H9 (cell line): ENCODE results near the gene PRR36. TPM values are rescaled to one million over a fixed set of nuclear protein-coding genes. Genes with fewer than 3 reads are reported as not detected.

Experiments used
- DNase-seq: peaks from one replicate; pipeline ENCODE4 v3.0.0-alpha.2; 2017
- H2AFZ ChIP-seq: one replicate; pipeline ENCODE4 v1.6.1; 2013; ENCODE audit warnings: mild to moderate bottlenecking, low read length, control low read depth, moderate library complexity
- H2AK5ac ChIP-seq: 2 replicates; pipeline ENCODE4 v1.6.1; 2013; ENCODE audit warnings: low read length, control low read depth, mixed read lengths; ENCODE audit not compliant: insufficient read length
- H2BK120ac ChIP-seq: one replicate; pipeline ENCODE4 v1.6.1; 2013; ENCODE audit warnings: low read depth, mild to moderate bottlenecking, low read length, control low read depth, inconsistent platforms; ENCODE audit not compliant: poor library complexity, severe bottlenecking
- H2BK12ac ChIP-seq: 2 replicates; pipeline ENCODE4 v1.6.1; 2013; ENCODE audit warnings: low read length, control low read depth, mixed read lengths, low read depth; ENCODE audit not compliant: insufficient read length
- H2BK15ac ChIP-seq: 2 replicates; pipeline ENCODE4 v1.6.1; 2013; ENCODE audit warnings: low read depth, low read length, control low read depth
- H2BK20ac ChIP-seq: one replicate; pipeline ENCODE4 v1.6.1; 2013; ENCODE audit warnings: low read depth, mild to moderate bottlenecking, low read length, control low read depth, inconsistent platforms; ENCODE audit not compliant: poor library complexity, severe bottlenecking
- H2BK5ac ChIP-seq: 2 replicates; pipeline ENCODE4 v1.6.1; 2013; ENCODE audit warnings: low read length, control low read depth, mixed read lengths; ENCODE audit not compliant: insufficient read length
- H3K14ac ChIP-seq: 2 replicates; pipeline ENCODE4 v1.6.1; 2013; ENCODE audit warnings: low read length, control low read depth; ENCODE audit not compliant: insufficient read depth
- H3K18ac ChIP-seq: 2 replicates; pipeline ENCODE4 v1.6.1; 2013; ENCODE audit warnings: low read depth, mild to moderate bottlenecking, mixed read lengths, low read length, control low read depth; ENCODE audit not compliant: insufficient read length
- H3K23ac ChIP-seq: 2 replicates; pipeline ENCODE4 v1.6.1; 2013; ENCODE audit warnings: low read length, control low read depth, mixed read lengths, low read depth; ENCODE audit not compliant: insufficient read length
- H3K23me2 ChIP-seq: 2 replicates; pipeline ENCODE4 v1.6.1; 2013; ENCODE audit warnings: low read depth, mild to moderate bottlenecking, mixed read lengths, low read length, control low read depth; ENCODE audit not compliant: insufficient read length, poor library complexity, severe bottlenecking
- H3K27ac ChIP-seq: 2 replicates; pipeline ENCODE4 v1.5.1; 2013; ENCODE audit warnings: low read length, control low read depth, mixed read lengths, low read depth; ENCODE audit not compliant: insufficient read length
- H3K27me3 ChIP-seq: 2 replicates; pipeline ENCODE4 v1.6.1; 2013; ENCODE audit warnings: low read length, control low read depth, inconsistent platforms; ENCODE audit not compliant: insufficient read depth
- H3K4ac ChIP-seq: 2 replicates; pipeline ENCODE4 v1.6.1; 2013; ENCODE audit warnings: low read depth, mild to moderate bottlenecking, control low read depth, inconsistent platforms, low read length, moderate library complexity
- H3K4me1 ChIP-seq: 2 replicates; pipeline ENCODE4 v1.6.1; 2013; ENCODE audit warnings: low read length, control low read depth, inconsistent platforms; ENCODE audit not compliant: insufficient read depth
- H3K4me2 ChIP-seq: 2 replicates; pipeline ENCODE4 v1.6.1; 2013; ENCODE audit warnings: low read length, control low read depth, mixed read lengths; ENCODE audit not compliant: insufficient read length, insufficient read depth
- H3K56ac ChIP-seq: 2 replicates; pipeline ENCODE4 v1.6.1; 2013; ENCODE audit warnings: low read depth, mild to moderate bottlenecking, mixed read lengths, low read length, control low read depth; ENCODE audit not compliant: insufficient read length
- H3K79me1 ChIP-seq: 2 replicates; pipeline ENCODE4 v1.6.1; 2013; ENCODE audit warnings: low read depth, mild to moderate bottlenecking, moderate library complexity, low read length, control low read depth, inconsistent platforms; ENCODE audit not compliant: insufficient read depth, poor library complexity, severe bottlenecking
- H3K79me2 ChIP-seq: 2 replicates; pipeline ENCODE4 v1.6.1; 2013; ENCODE audit warnings: low read length, control low read depth, inconsistent platforms; ENCODE audit not compliant: insufficient read depth
- H3K9ac ChIP-seq: 2 replicates; pipeline ENCODE4 v1.6.1; 2013; ENCODE audit warnings: low read length, control low read depth, mixed read lengths; ENCODE audit not compliant: insufficient read length; ENCODE audit errors: extremely low read depth
- H3K9me3 ChIP-seq: one replicate; pipeline ENCODE4 v1.6.1; 2013; ENCODE audit warnings: low read depth, low read length, inconsistent platforms; ENCODE audit not compliant: control insufficient read depth
- H3T11ph ChIP-seq: one replicate; pipeline ENCODE4 v1.6.1; 2013; ENCODE audit warnings: mild to moderate bottlenecking, low read length, control low read depth, inconsistent platforms
- H4K20me1 ChIP-seq: one replicate; pipeline ENCODE4 v1.6.1; 2013; ENCODE audit not compliant: control insufficient read depth, insufficient read length, insufficient read depth
- H4K5ac ChIP-seq: 2 replicates; pipeline ENCODE4 v1.6.1; 2013; ENCODE audit warnings: low read depth, mild to moderate bottlenecking, mixed read lengths, low read length, control low read depth; ENCODE audit not compliant: insufficient read length
- H4K8ac ChIP-seq: replicated peaks from 2 replicates; pipeline ENCODE4 v1.6.1; 2013; ENCODE audit warnings: low read length, control low read depth, mixed read lengths, low read depth; ENCODE audit not compliant: insufficient read length
- H4K91ac ChIP-seq: 2 replicates; pipeline ENCODE4 v1.6.1; 2013; ENCODE audit warnings: low read depth, mild to moderate bottlenecking, moderate library complexity, mixed read lengths, low read length, control low read depth; ENCODE audit not compliant: insufficient read length
- H3K27ac Mint-ChIP-seq, 3 experiments: 2 replicates in 2 of 3; 3 replicates in 1 of 3; pipeline ENCODE4 v1.8.0; 2020 to 2021; ENCODE audit warnings: mixed read lengths in 3 of 3, mild to moderate bottlenecking in 1 of 3, moderate library complexity in 1 of 3
- H3K27me3 Mint-ChIP-seq: 2 replicates; pipeline ENCODE4 v1.8.0; 2021; ENCODE audit warnings: low read depth, mild to moderate bottlenecking, moderate library complexity, mixed read lengths
- H3K36me3 Mint-ChIP-seq, 3 experiments: 2 replicates in 2 of 3; 3 replicates in 1 of 3; pipeline ENCODE4 v1.8.0; 2020 to 2021; ENCODE audit warnings: low read depth in 3 of 3, mixed read lengths in 3 of 3; ENCODE audit not compliant: insufficient read depth in 1 of 3
- H3K4me1 Mint-ChIP-seq, 2 experiments: 2 replicates each; pipeline ENCODE4 v1.8.0; 2020; ENCODE audit warnings: mixed read lengths in 2 of 2
- H3K4me3 Mint-ChIP-seq, 2 experiments: 2 replicates in 1 of 2; 3 replicates in 1 of 2; pipeline ENCODE4 v1.8.0; 2020 to 2021; ENCODE audit warnings: mild to moderate bottlenecking in 2 of 2, mixed read lengths in 2 of 2, moderate library complexity in 1 of 2
- H3K9me3 Mint-ChIP-seq, 2 experiments: 2 replicates in 1 of 2; 3 replicates in 1 of 2; pipeline ENCODE4 v1.8.0; 2020; ENCODE audit warnings: mild to moderate bottlenecking in 2 of 2, mixed read lengths in 2 of 2, moderate library complexity in 1 of 2
- WGBS: extraction: QIAGEN DNeasy Blood & Tissue Kit; methylation state at CpG from one replicate; pipeline ENCODE4 v1.1.7; 2013; ENCODE audit warnings: missing lambda C conversion rate, low lambda C conversion rate, mixed read lengths; ENCODE audit not compliant: insufficient read length; ENCODE audit errors: extremely low coverage; 5-methylcytosine and 5-hydroxymethylcytosine counted together
- total RNA-seq: library from RNA; stranded (reverse); gene quantifications from 2 replicates; pipeline ENCODE4 v1.2.1, GENCODE V29; 2021
- TF ChIP-seq, protein P1 (sequence below): fragments of 200-600 bp; sonication (generic); conservative IDR thresholded peaks from 3 replicates; pipeline ENCODE4 v1.8.0; 2021; ENCODE audit warnings: antibody characterized with exemption, mild to moderate bottlenecking

Gene PRR36
- total RNA-seq, 1 experiment from 2014 or later = 20.4 TPM

DNA sequence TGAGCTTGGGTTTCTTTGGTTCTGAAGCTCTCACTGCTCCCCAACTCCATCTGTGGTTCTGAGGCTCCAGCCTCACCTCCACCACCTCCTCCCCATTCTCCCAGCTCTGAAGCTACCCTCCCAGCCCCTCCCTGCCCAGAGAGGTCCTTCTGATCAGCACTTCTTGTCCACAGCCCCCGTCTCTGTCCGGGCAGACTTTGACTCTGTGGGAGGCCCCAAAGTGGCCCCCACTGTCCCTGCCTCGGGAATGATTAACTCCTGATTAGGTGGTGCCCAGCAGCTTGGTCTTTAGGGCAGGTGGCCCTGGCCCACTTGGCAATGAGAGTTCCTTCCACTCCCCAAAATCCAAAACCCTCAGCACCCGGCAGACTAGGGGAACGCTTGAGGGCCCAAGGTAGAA, 29.8 kb downstream of the PRR36 start:
- TF ChIP-seq, protein P1, sequence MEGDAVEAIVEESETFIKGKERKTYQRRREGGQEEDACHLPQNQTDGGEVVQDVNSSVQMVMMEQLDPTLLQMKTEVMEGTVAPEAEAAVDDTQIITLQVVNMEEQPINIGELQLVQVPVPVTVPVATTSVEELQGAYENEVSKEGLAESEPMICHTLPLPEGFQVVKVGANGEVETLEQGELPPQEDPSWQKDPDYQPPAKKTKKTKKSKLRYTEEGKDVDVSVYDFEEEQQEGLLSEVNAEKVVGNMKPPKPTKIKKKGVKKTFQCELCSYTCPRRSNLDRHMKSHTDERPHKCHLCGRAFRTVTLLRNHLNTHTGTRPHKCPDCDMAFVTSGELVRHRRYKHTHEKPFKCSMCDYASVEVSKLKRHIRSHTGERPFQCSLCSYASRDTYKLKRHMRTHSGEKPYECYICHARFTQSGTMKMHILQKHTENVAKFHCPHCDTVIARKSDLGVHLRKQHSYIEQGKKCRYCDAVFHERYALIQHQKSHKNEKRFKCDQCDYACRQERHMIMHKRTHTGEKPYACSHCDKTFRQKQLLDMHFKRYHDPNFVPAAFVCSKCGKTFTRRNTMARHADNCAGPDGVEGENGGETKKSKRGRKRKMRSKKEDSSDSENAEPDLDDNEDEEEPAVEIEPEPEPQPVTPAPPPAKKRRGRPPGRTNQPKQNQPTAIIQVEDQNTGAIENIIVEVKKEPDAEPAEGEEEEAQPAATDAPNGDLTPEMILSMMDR = no peak
- Histone ChIP-seq H3K23ac (no peak overlapping the region), H2BK12ac (no peak overlapping the region), H4K91ac (no peak overlapping the region), H3K27ac (no peak overlapping the region), H2BK120ac (no peak overlapping the region), H2BK5ac (no peak overlapping the region), H2BK20ac (no peak overlapping the region), H2AFZ (no peak overlapping the region), H3K4ac (no peak overlapping the region), H3K4me2 (no peak overlapping the region), H3K79me2 (no peaks in the 10 kb centered on the region), H3K18ac (no peak overlapping the region), H3T11ph (no peak overlapping the region), H4K8ac (no peak overlapping the region), H3K27me3 (no peaks in the 10 kb centered on the region), H3K79me1 (no peaks in the 10 kb centered on the region), H2BK15ac (no peak overlapping the region), H2AK5ac (no peak overlapping the region), H3K56ac (no peak overlapping the region), H3K4me1 (no peaks in the 10 kb centered on the region), H3K9me3 (no peaks in the 10 kb centered on the region), H3K14ac (no peak overlapping the region), H4K5ac (no peak overlapping the region), H3K23me2 (no peaks in the 10 kb centered on the region), H3K9ac (no peak overlapping the region), H4K20me1 (peaks cover 5% of the 10 kb centered on the region)
- Mint-ChIP-seq H3K27me3 (peaks cover 20% of the 10 kb centered on the region), H3K9me3 (peaks cover 0 to 3% of the 10 kb centered on the region in 2 experiments; a peak in 1 of 5 replicates), H3K4me3 (no peak overlapping the region), H3K27ac (no peak overlapping the region), H3K36me3 (no peaks in the 10 kb centered on the region), H3K4me1 (no peaks in the 10 kb centered on the region)
- no peak for DNase-seq
- WGBS = no CpG with 5 or more reads among the region's 5 CpGs
